Stimulated activated CD8-positive, alpha-beta memory T cell treated with anti-CD3 and anti-CD28 coated beads, Interleukin-15, amount 100 ng/mL, for 4 hours (primary cell): ENCODE results near the gene PTOV1.
A peak's percentile ranks its signal among the peaks of the same experiment; 100 is the strongest.

Experiments used
- DNase-seq, 2 donors: peaks; one replicate each; pipeline ENCODE4 v3.0.0-alpha.2; 2020; ENCODE audit warnings: low read depth in 2 of 2

Gene PTOV1

GRCh38 chr19:49858088-49858985 lies 7.4 kb downstream of the PTOV1 start:
- DNase-seq = no peak

DNA sequence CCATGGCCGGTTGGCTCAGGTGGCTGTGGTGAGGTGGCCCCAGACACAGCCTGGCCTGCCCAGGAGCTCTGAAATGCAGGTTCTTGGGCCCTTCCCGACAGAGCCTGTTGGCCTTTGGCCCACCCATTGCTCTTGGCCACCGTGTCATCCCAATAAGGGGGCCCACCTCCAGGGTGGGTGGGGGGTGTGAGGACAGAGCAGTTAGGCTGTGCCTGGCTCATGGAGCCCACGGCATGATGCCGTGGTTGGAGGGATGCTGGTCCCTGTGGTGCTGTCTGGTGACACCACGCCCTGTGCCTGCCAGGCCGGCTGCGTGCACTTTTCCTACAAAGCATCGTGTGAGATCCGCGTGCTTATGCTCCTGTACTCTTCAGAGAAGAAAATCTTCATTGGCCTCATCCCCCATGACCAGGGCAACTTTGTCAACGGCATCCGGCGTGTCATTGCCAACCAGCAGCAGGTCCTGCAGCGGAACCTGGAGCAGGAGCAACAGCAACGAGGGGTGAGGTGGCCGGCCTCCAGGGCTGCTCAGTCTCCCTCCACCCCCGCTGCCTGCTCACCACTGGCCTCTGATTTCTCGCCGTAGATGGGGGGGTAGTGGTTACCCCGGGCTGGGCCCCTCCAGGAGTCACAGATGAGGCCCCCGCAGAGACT lies 8.8 kb downstream of the PTOV1 start:
- DNase-seq = no peak

DNA sequence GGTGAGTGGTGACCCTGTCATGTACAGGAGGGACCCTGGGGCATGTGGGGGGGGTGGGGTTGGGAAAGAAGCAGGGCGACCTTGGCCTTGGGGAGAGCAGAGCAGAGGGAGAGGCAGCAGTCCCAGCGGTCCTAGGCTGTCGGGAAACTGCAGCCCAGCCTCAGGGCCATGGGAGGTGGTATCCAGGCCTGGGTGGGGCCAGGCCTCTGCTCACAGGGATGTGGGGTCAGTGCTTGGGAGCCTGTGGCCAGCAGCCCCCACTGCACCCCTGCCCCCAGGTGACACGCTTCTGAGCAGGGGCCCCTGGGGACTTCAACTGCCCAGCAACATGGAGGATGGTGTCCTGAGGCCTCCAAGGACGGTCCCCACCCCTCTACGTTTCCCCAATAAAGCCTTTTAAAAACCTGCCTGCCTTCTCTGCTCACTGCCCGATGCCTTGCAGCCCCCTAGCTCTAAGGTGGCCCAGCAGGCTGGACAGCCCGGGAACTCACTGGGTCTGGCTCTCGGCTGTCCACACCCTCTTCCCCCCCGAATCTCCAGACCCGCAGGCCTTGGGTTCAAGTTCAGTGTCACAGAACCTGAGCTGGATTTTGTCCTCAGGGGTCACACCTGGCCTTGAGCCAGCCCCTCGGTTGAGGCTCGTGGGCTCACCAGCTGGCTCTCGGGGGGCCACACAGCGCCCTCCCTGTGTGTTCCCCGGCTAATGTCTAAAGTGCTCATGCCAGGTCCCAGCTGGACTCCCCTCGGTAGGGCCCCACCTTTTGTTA lies 9.6 kb downstream of the PTOV1 start:
- no peak for DNase-seq

GRCh38 chr19:49861107-49861506 lies 10.1 kb downstream of the PTOV1 start:
- no peak for DNase-seq

GRCh38 chr19:49861541-49862378 lies 10.8 kb downstream of the PTOV1 start:
- DNase-seq = no peak

- DNase-seq = no peak
Observed at GRCh38 chr19:49862391-49863253, 11.7 kb downstream of the PTOV1 start.

- no peak for DNase-seq
Observed at GRCh38 chr19:49863254-49863934, 12.4 kb downstream of the PTOV1 start.

DNA sequence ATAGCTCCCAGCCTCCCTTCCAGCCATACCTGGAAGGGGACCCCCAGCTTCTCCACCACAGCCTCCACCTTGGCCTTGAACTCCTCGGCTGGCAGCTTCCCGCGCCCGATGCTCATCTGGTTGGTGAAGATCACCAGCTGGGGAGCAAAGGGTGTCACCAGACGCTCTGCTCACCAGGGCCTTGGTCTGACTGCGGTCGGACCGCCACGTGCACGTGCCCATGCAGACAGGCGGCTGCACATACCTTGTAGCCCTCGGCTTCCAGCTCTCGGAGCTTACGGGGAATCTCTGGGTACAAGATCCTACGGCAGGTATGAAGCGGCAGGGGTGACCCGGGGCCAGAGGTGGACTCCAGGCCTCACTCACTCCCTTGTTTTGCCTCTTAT lies 13.0 kb downstream of the PTOV1 start:
- no peak for DNase-seq

DNA sequence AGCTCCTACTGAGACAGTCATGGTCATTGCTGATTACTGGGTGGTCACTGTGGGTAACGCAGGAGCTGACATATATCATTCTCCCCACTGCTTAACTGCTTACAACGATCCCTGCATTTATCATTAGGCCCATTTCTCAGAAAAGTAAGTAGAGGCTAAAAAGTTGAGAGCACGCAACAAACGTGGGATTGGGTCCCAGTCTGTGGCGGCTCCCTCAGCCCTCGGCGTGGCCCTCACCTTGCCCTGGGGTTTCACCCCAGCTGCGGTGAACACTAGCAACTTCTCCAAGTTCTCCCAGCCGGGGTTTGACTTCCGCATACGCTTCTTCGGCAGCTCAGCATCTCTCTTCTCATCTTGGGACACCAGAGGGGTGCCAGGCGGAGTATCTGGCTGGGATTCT lies 13.9 kb downstream of the PTOV1 start:
- no peak for DNase-seq

DNA sequence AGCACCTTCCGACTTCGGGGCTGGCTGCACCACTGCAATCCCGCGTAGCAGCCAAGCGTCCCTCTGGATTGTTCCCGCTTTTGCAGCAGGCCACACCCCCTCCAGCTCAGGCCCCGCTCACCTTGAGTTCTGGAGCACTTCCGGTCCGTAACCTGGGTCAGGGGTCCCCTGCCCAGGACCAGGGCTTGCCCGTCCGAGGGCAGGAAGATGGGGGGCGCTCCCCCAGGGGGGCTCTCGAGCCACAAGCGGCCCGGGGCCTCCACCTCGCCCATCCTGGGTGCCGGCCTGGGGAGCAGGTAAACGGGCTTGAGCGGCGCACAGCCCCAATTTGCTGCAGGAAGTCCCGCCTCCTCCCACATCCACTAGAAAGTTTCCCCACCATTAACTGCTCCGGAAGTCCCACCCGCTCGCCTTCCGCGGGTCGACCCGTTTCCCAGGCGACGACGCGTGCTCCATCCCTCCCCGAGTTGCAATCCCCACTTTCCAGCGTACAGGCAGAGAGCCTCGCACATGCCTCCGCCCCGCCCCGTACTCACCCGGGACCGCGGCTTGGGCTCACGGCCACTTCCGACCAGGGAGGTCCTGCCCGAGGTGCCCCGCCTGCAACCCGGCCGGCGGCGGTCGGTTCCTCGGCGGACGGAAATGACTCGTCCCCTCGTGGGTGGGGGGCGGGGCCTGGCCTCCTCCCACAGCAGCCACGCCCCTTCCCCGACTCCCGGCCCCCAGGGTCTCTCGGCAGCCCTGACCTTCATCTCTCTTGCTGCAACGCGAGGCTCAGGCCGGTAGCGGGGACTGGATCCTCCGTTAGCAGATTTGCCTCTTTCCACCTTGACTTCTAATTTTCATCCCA lies 16.2 kb downstream of the PTOV1 start, which contains the start of gene PNKP:
Gene PNKP, minus strand, starts transcription at position 644 of the 850 bp plus-strand sequence. Its CDS starts 372 bp downstream, at position 272.
- peak; percentile 79 to 86 for DNase-seq

GRCh38 chr19:49869009-49869483 lies 18.1 kb downstream of the PTOV1 start:
- DNase-seq = peak in 1 of 2 donors; percentile 30

DNA sequence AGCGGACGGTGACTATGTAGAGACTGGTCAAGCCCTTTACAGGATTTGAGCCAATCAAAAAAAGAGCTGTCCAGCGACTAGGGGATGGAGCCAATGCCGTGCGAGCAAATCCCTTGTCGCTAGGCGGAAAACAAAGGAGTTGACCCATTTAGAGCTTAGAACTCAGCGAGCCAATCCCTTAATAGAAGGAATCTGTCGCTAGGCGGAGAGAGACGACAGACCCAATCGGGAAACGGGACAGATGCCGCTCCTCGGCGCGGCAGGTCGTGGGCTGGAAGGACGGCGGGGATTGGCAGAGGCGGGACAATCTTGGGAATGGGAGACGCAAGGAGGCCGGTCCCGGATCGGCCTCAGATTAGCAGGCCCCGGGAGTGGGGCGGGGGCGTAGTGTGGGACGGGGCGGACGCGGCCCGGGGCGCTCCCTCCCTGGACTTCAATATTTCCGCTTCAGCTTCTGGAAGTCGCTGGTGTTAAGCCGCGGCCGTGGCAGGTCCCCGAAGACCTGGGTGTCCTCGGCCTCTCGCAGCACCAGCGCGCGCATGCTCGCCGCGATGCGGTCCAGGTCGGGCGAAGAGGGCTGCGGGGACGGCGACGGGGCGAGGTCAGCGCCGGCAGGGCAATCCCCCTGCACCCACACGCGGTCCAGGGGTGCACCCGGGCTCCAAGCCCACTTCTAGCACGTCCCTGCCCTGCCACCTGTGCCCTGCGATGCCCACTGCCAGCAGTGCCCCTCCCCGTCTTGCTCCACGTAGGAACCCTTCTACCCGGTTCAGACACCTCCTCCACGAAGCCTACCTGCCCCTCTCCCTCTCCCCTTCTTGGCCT lies 18.7 kb downstream of the PTOV1 start:
- DNase-seq = peak; percentile 72 to 80

DNA sequence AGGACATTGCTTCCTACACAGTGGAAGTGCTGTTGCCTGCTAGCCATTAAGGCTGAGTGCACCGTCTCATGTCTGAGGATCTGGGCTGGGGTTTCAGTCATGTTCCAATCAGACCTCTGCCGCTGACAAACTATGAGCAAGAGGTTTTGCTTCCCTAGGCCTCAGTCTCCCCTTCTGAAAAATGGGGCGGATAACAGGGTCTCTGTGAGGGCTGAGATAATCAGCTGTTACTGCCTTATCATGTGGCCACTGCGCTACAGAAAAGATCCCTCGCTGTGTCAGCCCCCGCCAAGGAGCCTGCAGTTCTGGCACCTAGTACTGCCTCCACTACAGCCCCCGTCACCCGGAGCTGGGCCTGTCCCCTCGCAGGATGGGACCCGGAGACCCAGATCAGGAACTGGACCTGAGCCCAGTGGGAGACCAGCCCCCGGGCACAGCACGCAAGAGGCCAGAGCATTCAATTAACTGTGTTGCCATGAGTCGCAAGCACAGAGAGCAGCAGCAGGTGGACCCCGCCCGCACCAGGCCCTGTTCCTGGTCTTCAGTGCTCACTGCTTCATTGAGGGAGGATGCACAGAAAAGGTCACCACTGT lies 19.4 kb downstream of the PTOV1 start:
- DNase-seq = no peak

- no peak for DNase-seq
Observed at GRCh38 chr19:49871349-49871985, 20.5 kb downstream of the PTOV1 start.

DNA sequence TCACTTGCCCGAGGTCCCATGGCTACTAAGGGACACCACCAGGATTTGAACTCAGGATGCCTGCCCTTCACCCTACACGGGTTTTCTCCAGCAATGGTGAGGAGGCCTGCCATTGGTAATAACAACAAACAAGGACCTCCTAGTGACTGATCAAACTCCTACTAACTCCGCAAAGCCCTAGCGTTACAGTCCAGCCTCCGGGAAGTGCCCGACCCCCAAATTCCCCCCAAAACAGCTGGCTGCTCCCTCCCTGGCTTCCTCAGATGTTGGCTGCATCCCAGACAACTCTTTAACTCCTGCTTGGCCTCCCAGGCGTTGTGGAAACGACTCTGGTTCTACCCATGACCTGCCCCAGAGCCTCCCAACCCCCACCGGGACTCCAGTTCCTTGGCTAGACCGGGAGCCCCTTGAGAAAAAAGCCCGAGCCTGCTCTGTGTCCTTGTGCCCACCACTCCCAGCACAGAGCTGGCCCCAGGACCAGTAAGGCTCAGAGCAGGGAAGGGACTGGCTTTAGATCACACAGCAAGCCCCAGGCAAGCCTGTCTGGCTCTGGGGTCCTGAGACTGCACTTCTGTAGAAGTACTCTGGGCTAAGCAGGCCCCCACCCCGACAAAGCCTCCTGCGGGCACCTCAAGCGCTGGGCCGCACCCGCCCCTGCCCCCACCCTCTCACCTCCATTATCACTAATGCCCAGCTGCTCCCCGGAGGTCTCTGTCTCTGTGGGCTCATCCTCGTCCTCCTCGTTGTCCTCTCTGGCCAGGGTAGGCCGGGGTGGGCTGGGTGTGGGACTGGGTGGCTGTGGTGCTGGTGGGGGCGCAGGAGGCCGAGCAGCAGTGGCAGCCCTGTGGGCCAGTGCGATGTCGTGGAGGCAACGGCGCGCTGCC lies 21.5 kb downstream of the PTOV1 start:
- no peak for DNase-seq

GRCh38 chr19:49873129-49873521 lies 22.2 kb downstream of the PTOV1 start:
- no peak for DNase-seq
